Memory B cell (primary cell): ENCODE data around the gene SKAP1.

Experiments
- ATAC-seq: fragments of 150-1000 bp; cut with Tn5 transposase; 2 replicates; pipeline ENCODE4 v1.10.0; 2021; ENCODE audit warnings: low read depth, mild to moderate bottlenecking, moderate library complexity
- DNase-seq, 2 donors: peaks; one replicate each; pipeline ENCODE4 v3.0.0; 2022; ENCODE audit warnings: low spot score in 2 of 2
- H3K27ac Mint-ChIP-seq: one replicate; pipeline ENCODE4 v1.8.0; 2022; ENCODE audit warnings: mild to moderate bottlenecking, moderate library complexity, mixed read lengths
- H3K27me3 Mint-ChIP-seq: one replicate; pipeline ENCODE4 v1.8.0; 2022; ENCODE audit warnings: mixed read lengths
- H3K36me3 Mint-ChIP-seq: one replicate; pipeline ENCODE4 v1.8.0; 2022; ENCODE audit warnings: mild to moderate bottlenecking, mixed read lengths
- H3K4me1 Mint-ChIP-seq: one replicate; pipeline ENCODE4 v1.8.0; 2022; ENCODE audit warnings: mixed read lengths
- H3K4me3 Mint-ChIP-seq: one replicate; pipeline ENCODE4 v1.8.0; 2022; ENCODE audit warnings: mild to moderate bottlenecking, moderate library complexity, mixed read lengths
- H3K9me3 Mint-ChIP-seq: one replicate; pipeline ENCODE4 v1.8.0; 2022; ENCODE audit warnings: mixed read lengths

Gene SKAP1

DNA sequence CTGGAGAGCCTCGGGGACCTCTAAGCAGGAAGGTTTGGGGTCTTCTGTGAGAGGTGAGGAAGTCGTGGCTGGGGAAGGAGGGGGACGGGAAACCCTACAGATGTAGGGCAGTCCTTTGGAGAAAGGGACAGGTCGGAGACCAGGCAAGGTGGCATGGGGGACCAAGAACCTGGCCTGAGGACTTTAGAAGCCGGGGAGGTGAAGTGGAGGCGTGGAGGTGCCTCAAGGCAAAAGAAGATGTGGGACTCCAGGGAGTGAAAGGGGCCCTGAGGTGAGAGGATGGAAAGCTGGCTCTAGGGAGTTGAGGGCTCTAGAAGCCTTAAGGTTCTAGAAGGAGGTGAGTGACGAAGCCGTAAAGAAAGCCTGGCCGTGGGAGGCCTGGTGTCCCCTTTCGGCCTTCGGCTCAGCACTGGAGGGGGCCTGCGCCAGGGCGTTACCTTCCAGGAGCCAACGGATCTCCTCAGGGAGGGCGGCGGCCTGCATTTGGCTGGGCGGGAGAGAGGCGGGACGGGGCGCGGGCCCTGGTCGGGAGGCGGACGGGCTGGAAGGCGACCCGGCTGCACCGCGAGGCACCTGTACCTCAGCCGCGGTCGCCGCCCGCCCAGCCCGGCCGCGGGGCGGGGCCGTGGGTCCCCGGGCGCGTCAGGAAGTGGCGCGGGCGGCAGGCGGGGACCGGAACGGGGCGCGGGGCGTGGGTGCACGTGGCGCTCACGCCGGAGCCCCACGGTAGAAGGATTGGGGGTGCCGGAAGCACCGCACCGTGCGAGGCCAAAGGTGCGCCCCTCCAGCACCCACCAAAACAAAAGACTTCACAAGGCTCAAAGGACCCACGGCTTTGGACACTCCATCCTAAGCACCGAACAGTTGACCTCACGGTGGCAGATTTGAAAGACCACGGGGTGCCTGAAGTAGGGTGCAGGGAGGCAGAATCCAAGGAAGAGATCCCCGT lies at the start of gene SKAP1:
SKAP1 (minus strand) TSS at position 577 of the 949 bp plus-strand sequence.
- H3K27me3 Mint-ChIP-seq, result peaks cover 32% of the 10 kb centered on the region
- peaks cover 4% of the 10 kb centered on the region for H3K36me3 Mint-ChIP-seq
- DNase-seq (peak in 1 of 2 donors; percentile 40), ATAC-seq (peak; percentile 88)
- H3K4me3 Mint-ChIP-seq, result peak within 1 kb of the TSS; percentile 84
- no peaks in the 10 kb centered on the region for H3K9me3 Mint-ChIP-seq
- peaks cover 25% of the 10 kb centered on the region for H3K4me1 Mint-ChIP-seq
- H3K27ac Mint-ChIP-seq, result peak within 1 kb of the TSS; percentile 46

- H3K4me1 Mint-ChIP-seq, result peaks cover 8% of the 10 kb centered on the region
- H3K4me3 Mint-ChIP-seq, result no peak overlapping the region
- H3K9me3 Mint-ChIP-seq, result no peaks in the 10 kb centered on the region
- ATAC-seq, result no peak
- no peak overlapping the region for H3K27ac Mint-ChIP-seq
- H3K36me3 Mint-ChIP-seq, result no peaks in the 10 kb centered on the region
- no peaks in the 10 kb centered on the region for H3K27me3 Mint-ChIP-seq
- no peak for DNase-seq
Measured at GRCh38 chr17:48479014-48479402, 49.0 kb upstream of the SKAP1 start.

- H3K27ac Mint-ChIP-seq, result no peak overlapping the region
Measured at GRCh38 chr17:48478224-48479013, 48.4 kb upstream of the SKAP1 start.

DNA sequence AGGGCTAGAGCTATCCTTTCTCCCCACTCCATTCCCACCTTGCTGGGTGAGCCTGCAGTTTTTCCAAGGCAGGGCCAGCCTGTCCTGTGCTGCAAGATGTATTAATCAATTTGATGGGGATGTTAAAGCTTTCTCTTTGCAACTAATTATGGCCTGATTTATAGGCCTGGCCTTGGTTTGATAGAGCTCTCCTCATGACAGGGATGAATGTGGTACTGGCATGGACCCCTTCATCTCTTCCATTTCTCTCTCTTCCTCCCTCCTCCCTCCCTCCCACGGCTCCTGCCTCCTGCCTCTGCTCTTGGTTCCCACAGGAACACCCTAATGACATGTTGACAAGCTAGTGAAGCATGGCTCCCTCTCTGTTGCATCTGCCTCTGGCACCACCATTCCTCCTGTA lies 47.2 kb upstream of the SKAP1 start:
- ATAC-seq (no peak), DNase-seq (no peak)
- Mint-ChIP-seq H3K27ac (no peak overlapping the region), H3K4me3 (no peak overlapping the region), H3K9me3 (no peaks in the 10 kb centered on the region), H3K27me3 (no peaks in the 10 kb centered on the region), H3K4me1 (peaks cover 8% of the 10 kb centered on the region), H3K36me3 (no peaks in the 10 kb centered on the region)

More at GRCh38 chr17:48478224-48479013, 48.4 kb upstream of the SKAP1 start:
- H3K27me3 Mint-ChIP-seq, result no peaks in the 10 kb centered on the region
- peaks cover 8% of the 10 kb centered on the region for H3K4me1 Mint-ChIP-seq
- no peak for DNase-seq
- H3K9me3 Mint-ChIP-seq, result no peaks in the 10 kb centered on the region
- H3K4me3 Mint-ChIP-seq, result no peak overlapping the region
- ATAC-seq, result peak; percentile 85
- H3K36me3 Mint-ChIP-seq, result no peaks in the 10 kb centered on the region

DNA sequence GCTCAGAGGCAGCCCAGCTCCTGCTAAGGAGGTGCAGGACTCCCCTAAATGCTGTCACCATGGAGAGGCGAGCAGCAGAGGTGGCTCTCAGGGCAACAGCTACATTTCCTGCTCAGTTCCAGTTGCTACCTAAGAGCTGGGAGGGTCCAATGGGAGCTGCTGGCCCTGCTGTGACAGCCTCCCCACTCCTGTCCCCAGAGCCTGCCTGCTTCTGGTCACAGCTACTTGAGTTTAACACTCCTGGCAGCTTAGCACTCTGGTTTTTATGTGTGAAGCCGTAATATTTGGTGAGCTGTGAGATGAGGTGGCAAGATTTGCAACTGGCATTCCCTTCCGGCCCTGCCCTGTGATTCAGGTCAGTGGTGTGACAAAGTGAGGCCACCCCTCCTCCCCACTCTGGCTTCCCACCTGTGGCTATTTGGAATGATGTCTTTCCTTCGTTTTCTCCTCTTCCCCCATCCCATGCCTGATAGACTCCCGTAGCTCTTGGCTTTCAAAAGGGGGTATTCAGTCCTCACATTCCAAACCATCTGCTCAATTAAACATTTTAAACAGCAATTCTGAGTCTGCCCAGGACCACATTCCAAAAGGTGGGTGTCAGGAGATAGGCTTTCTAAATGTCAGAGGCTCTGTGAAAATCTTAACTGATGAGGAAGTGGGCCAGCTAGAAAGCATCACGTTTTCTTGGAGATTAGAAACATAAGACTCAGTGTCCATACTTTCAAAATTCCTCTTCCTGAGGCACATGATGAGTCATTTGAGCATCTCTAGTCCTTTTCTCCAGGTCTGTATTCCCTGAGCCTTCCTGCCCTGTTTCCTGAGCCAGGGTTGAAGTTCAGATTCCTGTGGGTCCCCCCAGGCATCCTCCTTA lies 42.6 kb upstream of the SKAP1 start:
- ATAC-seq, result no peak
- no peak overlapping the region for H3K27ac Mint-ChIP-seq
- no peaks in the 10 kb centered on the region for H3K9me3 Mint-ChIP-seq
- H3K4me1 Mint-ChIP-seq, result peaks cover 2% of the 10 kb centered on the region
- no peak for DNase-seq
- H3K36me3 Mint-ChIP-seq, result no peaks in the 10 kb centered on the region
- H3K4me3 Mint-ChIP-seq, result no peak overlapping the region
- H3K27me3 Mint-ChIP-seq, result peaks cover 7% of the 10 kb centered on the region

DNA sequence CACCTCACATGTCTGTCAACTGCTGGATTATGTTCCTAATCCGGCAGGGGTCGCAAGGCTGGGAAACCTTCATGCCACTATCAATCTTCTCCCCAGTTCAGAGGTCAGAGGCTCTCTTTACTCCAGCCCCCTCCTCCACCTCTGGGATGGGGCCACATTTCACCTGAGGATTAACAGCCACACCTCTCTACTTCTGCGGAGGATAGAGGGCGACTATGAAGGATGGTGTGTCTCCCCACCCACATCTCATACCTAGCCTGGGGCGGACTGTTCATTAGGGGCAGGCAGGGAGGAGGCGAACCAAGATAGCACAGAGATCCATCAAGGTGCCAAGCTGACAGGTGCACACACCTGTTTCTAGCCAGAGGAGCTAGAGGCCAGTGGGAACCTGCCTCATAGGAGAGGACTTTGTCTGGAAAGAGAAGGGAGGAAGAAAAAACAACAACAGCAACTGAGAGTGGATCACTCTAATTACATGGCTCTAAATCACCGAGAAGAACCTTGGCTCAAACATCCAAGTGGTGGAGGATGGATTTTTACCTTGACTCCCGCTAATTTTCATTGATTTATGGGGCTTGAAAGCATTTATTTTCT lies 41.9 kb upstream of the SKAP1 start:
- Mint-ChIP-seq H3K9me3 (no peaks in the 10 kb centered on the region), H3K4me1 (peaks cover 2% of the 10 kb centered on the region), H3K27me3 (peaks cover 8% of the 10 kb centered on the region), H3K36me3 (no peaks in the 10 kb centered on the region), H3K4me3 (no peak overlapping the region), H3K27ac (no peak overlapping the region)
- ATAC-seq (no peak), DNase-seq (no peak)

GRCh38 chr17:48470388-48471034 lies 40.5 kb upstream of the SKAP1 start:
- no peak for ATAC-seq

DNA sequence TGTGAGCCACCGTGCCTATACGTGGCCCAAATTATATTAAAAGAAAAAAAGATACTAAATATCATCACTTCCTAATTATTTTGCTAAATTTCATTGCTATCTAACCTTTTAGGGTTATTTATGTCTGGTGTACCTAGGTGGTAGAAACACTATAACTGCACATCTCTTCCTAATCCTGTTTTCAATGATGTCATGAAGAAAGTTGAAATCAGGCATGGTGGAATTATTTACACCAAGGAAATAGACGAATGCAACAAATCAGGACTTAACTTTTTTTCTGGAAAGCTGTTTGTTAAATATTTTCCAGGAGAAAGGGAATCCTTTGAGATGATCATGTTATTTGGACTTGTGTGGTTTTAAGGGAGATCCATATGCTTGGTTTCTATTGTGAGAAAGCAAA lies 39.2 kb upstream of the SKAP1 start:
- DNase-seq (no peak), ATAC-seq (no peak)
- H3K4me1 Mint-ChIP-seq, result peaks cover 2% of the 10 kb centered on the region
- H3K27ac Mint-ChIP-seq, result no peak overlapping the region
- peaks cover 11% of the 10 kb centered on the region for H3K27me3 Mint-ChIP-seq
- no peak overlapping the region for H3K4me3 Mint-ChIP-seq
- H3K36me3 Mint-ChIP-seq, result no peaks in the 10 kb centered on the region
- H3K9me3 Mint-ChIP-seq, result no peaks in the 10 kb centered on the region

More at GRCh38 chr17:48470388-48471034, 40.5 kb upstream of the SKAP1 start:
- DNase-seq, result no peak
- no peaks in the 10 kb centered on the region for H3K9me3 Mint-ChIP-seq
- peaks cover 2% of the 10 kb centered on the region for H3K4me1 Mint-ChIP-seq
- no peak overlapping the region for H3K4me3 Mint-ChIP-seq
- peaks cover 11% of the 10 kb centered on the region for H3K27me3 Mint-ChIP-seq
- no peaks in the 10 kb centered on the region for H3K36me3 Mint-ChIP-seq
- H3K27ac Mint-ChIP-seq, result no peak overlapping the region

- Mint-ChIP-seq H3K27me3 (peaks cover 11% of the 10 kb centered on the region), H3K27ac (no peak overlapping the region), H3K9me3 (no peaks in the 10 kb centered on the region), H3K4me1 (peaks cover 2% of the 10 kb centered on the region), H3K4me3 (no peak overlapping the region), H3K36me3 (no peaks in the 10 kb centered on the region)
- DNase-seq (no peak), ATAC-seq (no peak)
Measured at GRCh38 chr17:48468299-48468698, 38.3 kb upstream of the SKAP1 start.

DNA sequence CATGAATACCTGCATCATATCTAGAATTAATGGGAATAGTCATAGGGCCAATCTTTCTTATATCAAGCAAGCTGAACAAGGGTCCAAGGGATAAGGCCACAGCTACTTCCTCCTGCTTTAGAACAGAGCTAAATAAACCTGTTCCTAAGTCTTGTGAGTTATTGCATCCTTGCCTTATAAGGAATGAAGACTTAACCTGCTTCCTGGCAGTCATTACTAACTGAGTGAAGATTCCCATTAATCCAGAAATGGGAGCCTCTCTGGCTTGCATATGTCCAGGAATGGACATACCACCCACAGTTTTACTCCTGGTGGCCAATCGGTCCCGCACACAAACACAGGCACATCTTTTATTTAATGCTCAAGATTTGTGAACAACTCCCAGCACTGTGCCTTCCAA lies 35.9 kb upstream of the SKAP1 start:
- Mint-ChIP-seq H3K9me3 (no peaks in the 10 kb centered on the region), H3K36me3 (no peaks in the 10 kb centered on the region), H3K4me3 (no peak overlapping the region), H3K27me3 (peaks cover 14% of the 10 kb centered on the region), H3K27ac (no peak overlapping the region), H3K4me1 (peaks cover 2% of the 10 kb centered on the region)
- DNase-seq (no peak), ATAC-seq (no peak)

DNA sequence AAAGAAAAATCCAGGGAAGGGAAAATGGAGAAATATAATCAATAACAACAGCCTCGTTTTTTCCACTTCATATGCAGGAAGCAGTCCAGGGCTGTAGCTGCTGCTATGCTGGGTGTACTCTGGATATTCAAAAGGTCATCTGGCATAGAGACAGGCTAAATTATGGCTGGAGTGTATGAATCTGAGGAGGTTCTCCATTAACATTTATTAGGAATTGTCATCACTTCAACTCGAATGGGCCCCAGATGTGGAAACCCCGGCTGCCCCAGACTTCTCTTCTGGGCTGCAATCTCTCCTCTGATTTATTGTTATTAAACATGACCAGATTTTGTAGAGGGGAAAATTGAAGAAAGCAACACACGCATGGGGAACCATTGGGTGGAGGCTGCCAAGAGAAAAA lies 33.5 kb upstream of the SKAP1 start:
- Mint-ChIP-seq H3K9me3 (no peaks in the 10 kb centered on the region), H3K27me3 (peaks cover 12% of the 10 kb centered on the region), H3K4me3 (no peak overlapping the region), H3K27ac (no peak overlapping the region), H3K36me3 (no peaks in the 10 kb centered on the region), H3K4me1 (no peaks in the 10 kb centered on the region)
- ATAC-seq, result no peak
- DNase-seq, result no peak

DNA sequence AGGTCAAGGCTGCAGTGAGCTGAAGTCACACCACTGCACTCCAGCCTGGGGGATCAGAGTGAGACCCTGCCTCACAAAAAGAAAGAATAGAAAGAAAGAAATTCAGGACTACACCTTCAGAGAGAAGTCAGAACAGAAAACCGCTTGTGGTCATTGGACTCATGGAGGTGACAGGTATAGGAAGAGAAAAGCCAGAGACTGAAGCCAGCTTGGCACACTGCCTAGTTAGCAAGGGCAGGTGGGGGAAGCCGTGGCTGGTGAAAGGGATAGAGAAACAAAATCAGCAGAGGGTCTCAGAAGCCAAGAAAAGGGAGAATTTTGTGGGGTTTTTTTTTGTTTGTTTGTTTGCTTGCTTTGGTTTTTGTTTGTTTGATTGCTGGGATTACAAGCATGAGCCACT lies 32.9 kb upstream of the SKAP1 start:
- H3K27me3 Mint-ChIP-seq, result peaks cover 12% of the 10 kb centered on the region
- no peaks in the 10 kb centered on the region for H3K4me1 Mint-ChIP-seq
- H3K9me3 Mint-ChIP-seq, result no peaks in the 10 kb centered on the region
- no peak for ATAC-seq
- no peak overlapping the region for H3K27ac Mint-ChIP-seq
- no peak overlapping the region for H3K4me3 Mint-ChIP-seq
- no peaks in the 10 kb centered on the region for H3K36me3 Mint-ChIP-seq
- DNase-seq, result no peak

DNA sequence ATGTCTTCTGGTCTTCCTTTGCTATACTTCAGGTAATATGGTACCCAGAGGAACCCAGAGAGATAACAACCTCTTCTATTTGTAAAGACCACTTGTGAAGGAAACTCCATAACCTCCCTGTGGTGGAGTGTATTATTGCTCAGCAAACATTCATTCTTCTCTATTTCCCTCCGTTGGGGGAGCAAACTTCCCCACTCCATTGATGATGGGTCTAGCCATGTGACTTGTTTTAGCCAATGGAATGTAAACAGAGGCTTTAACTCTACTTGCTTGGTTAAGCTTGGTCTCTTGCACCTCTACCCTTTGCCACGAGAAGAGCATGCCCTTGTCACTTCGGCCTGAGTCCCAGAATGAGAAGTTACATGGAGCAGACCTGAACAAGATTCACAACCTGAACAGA lies 30.0 kb upstream of the SKAP1 start:
- no peak overlapping the region for H3K27ac Mint-ChIP-seq
- no peak overlapping the region for H3K4me3 Mint-ChIP-seq
- H3K4me1 Mint-ChIP-seq, result no peaks in the 10 kb centered on the region
- H3K36me3 Mint-ChIP-seq, result no peaks in the 10 kb centered on the region
- no peak for ATAC-seq
- H3K9me3 Mint-ChIP-seq, result no peaks in the 10 kb centered on the region
- peaks cover 11% of the 10 kb centered on the region for H3K27me3 Mint-ChIP-seq
- no peak for DNase-seq
